GM20000 (cell line): ENCODE measurements around the gene LBHD1.

ENCODE experiments used
- DNase-seq: peaks from one replicate; pipeline ENCODE4 v3.0.0; 2012; ENCODE audit warnings: low spot score
- CTCF ChIP-seq: IDR thresholded peaks from 2 replicates; pipeline ENCODE4 v1.5.1; 2012; ENCODE audit warnings: mild to moderate bottlenecking, control low read depth; ENCODE audit errors: extremely low read depth, missing control alignments

The LBHD1 gene

DNA sequence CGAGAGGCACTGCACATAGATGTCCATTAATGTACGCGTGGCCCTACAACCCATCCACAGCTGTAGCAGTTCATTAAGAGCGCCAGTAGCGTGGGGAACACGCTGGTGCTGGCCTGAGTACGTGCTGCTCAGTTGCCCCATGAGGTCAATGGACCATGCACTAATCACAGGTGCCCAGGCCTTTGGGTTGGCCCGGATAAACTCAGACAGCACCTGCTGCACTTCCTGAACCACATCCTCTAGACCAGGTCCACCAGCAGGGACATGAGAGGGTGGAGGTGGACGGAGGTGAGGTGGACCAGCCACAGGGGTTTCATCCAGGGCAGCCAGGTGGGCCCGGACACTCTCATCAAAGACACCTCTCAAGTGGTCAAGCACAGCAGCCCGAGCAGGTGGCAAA is 22.6 kb downstream of the LBHD1 start:
- no peak for DNase-seq
- TF ChIP-seq CTCF, result no peak

- no peak for TF ChIP-seq CTCF
- DNase-seq, result no peak
Observed at GRCh38 chr11:62648967-62649364, 23.1 kb downstream of the LBHD1 start.

- DNase-seq, result no peak
- TF ChIP-seq CTCF, result no peak
Observed at GRCh38 chr11:62648185-62648966, 23.7 kb downstream of the LBHD1 start.

GRCh38 chr11:62647609-62648005 is 24.5 kb downstream of the LBHD1 start:
- no peak for DNase-seq
- TF ChIP-seq CTCF, result no peak

DNA sequence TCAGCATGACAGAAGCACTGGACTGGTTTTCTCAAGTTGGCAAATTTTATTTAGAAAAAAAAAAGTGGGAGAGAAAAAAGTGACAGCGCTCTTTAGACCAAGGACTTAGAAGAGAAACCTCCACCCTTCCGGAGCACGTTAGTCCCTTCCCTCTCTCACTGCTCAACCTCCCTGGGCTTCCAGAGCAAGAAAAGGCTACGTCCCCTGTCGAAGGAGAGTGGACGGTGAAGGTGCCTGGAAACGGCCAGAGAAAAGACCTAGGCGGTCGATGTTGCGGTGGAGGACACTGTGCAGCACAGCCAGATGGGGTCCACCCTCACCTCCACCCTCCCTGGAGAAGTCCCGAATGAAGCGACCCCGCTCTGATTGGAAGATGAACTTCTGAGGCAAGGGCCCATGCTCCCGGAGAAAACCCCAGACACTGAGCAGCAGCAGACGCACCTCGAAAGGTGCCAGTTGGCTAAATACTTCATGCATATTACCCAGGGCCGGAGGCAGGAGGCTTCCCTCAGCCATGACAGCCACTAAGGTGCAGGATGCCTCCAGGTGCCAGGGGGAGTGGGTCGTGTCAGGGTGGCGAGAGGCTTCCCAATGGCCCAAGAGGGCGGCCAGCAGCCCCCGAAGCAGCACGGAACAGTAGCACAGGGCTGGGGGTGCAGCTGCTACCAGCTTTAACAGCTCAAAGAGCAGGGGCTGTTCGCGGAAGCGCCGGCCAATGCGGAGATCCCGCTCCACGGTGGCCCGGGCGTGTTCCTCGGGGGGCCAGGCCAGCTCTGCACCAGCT is 25.1 kb downstream of the LBHD1 start:
- no peak for TF ChIP-seq CTCF
- no peak for DNase-seq

DNA sequence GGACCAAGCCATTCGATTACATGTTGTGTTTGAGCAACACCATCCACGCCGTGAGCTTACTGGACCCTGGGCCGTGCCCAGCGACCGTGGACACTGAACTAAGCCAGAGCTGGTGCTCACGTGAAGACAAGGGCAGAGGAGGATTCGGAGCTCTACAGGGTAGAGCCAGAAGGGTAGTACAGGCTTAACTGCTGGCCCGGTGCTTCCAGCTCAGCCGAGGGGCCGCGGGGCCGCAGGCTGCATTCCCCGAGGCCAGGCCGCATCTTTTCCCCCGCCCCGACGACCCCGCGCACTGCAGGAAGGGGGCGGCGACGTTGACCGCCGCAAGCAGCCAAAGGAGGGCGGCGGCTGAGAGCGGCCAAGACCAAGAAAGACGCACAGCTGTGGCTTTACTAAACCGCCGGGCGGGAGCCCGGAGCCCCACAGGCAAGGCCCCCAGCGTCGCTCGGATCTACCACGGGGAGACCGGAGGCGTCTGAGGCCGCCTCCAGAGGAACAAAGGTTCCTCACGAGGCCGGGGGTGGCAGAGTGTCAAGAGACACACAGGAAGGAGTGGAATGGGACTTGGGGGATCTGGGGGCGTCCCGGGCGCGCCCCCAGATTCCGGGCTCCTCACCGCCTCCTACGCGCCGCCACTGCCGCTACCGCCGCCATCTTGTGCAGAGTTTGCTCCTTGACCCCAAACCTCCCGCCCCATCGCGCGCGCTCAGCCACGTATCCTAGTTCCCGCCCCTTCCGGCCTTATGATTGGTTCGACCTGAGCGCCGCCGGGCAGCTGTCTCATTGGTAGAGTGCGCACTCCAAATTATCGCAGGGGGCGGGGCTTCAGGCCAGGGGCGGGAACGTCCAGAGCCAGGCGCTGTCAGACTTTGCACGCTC is 25.9 kb downstream of the LBHD1 start, which contains the start of gene GANAB:
GANAB (minus strand) TSS at position 668 of the 879 bp plus-strand sequence; CDS start at position 654, 14 bp downstream.
- DNase-seq, result peak; percentile 99
- no peak for TF ChIP-seq CTCF

DNA sequence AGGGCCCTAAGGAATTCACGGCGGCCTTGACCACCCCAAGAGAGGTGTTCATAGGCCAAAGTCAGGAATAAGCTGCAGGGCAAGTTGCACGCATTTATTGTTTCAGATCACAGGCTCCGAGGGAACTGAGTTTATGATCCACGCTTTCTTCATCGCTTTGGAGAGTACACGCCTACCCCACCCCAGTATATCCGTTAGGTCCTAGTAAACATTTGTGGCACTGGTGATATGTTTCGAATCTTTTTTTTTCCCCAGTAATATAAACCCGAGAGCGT is 26.5 kb downstream of the LBHD1 start:
- no peak for DNase-seq
- TF ChIP-seq CTCF, result no peak
